Kidney (tissue), 14 donors: Measurements from ENCODE around the gene NECTIN1. TPM values are rescaled to one million over a fixed set of nuclear protein-coding genes. Genes with fewer than 3 reads are reported as not detected.

Source experiments
- DNase-seq, 5 donors: peaks; one replicate each; pipeline ENCODE4 v3.0.0-alpha.2; 2013 to 2020
- FAIRE-seq: peaks from 2 replicates; lab custom pipeline; 2012; peaks lifted over from hg19 to GRCh38; lab: Jason Lieb, UNC
- H3K27ac ChIP-seq, 2 donors: one replicate each; pipeline ENCODE4 v1.7.0; 2013; ENCODE audit warnings: low read depth in 2 of 2, low read length in 2 of 2, inconsistent platforms in 1 of 2
- H3K27me3 ChIP-seq: one replicate; pipeline ENCODE4 v1.7.1; 2013; ENCODE audit warnings: low read length, inconsistent platforms; ENCODE audit not compliant: control insufficient read depth, insufficient read depth
- H3K36me3 ChIP-seq, 3 donors: one replicate each; pipeline versions ENCODE4 v1.7.0 to v1.7.1; 2013; ENCODE audit warnings: low read length in 3 of 3, control low read depth in 1 of 3, inconsistent platforms in 1 of 3; ENCODE audit not compliant: insufficient read depth in 3 of 3, control insufficient read depth in 2 of 3
- H3K4me1 ChIP-seq, 3 donors: one replicate each; pipeline versions ENCODE4 v1.7.0 to v1.7.1; 2013; ENCODE audit warnings: low read length in 3 of 3, inconsistent platforms in 1 of 3, low read depth in 1 of 3; ENCODE audit not compliant: control insufficient read depth in 2 of 3, insufficient read depth in 2 of 3
- H3K4me3 ChIP-seq, 3 donors: one replicate each; pipeline versions ENCODE4 v1.7.0 to v1.8.1; 2013; ENCODE audit warnings: low read length in 3 of 3, control low read depth in 1 of 3, inconsistent platforms in 1 of 3
- H3K9ac ChIP-seq, 3 donors: one replicate each; pipeline versions ENCODE4 v1.7.0 to v1.7.1; 2013; ENCODE audit warnings: low read length in 3 of 3, control low read depth in 1 of 3, inconsistent platforms in 1 of 3
- H3K9me3 ChIP-seq, 3 donors: one replicate each; pipeline versions ENCODE4 v1.7.0 to v1.7.1; 2013; ENCODE audit warnings: low read length in 3 of 3, control low read depth in 1 of 3, inconsistent platforms in 1 of 3; ENCODE audit not compliant: control insufficient read depth in 2 of 3, insufficient read depth in 1 of 3
- CTCF ChIP-seq: IDR thresholded peaks from 3 replicates; pipeline ENCODE4 v1.5.1; 2012; ENCODE audit warnings: mild to moderate bottlenecking, moderate library complexity, borderline replicate concordance; ENCODE audit not compliant: insufficient read depth; ENCODE audit errors: extremely low read depth
- intact Hi-C: fragments of 100-400 bp; cut with DNase I; formaldehyde crosslinking; loops from one replicate; pipeline ENCODE4 v1.11.1; 2022
- polyA plus RNA-seq: library from polyadenylated mRNA; stranded (reverse); fragments of 350-450 nt; fragmentation: Illumina TruSeq; extraction: RNeasy Lipid Tissue Mini Kit (QIAGEN cat#74804); gene quantifications from one replicate; pipeline ENCODE4 v1.2.3, GENCODE V29; 2014; ENCODE audit warnings: low read depth, low replicate concordance; ENCODE audit not compliant: insufficient read depth
- total RNA-seq: library from RNA; stranded (reverse); fragmentation: NEBNext Ultra II Directional; extraction: Animal tissue kit (Norgen Biotek cat#: 25700); gene quantifications from one replicate; pipeline ENCODE4 v1.2.1, GENCODE V29; 2021
- donor health status: control.
- donor health status: control.
- donor health status: control.
- donor health status: control.
- donor health status: control.
- donor health status: DM: yes; HTN: yes; CAD: no.
- donor health status: Normal renal cell carcinoma (clear cell type).

The NECTIN1 gene
- total and polyA plus RNA-seq, 2 donors from 2014 or later: 6.0 to 13.2 TPM

- H3K27ac ChIP-seq: no peak overlapping the region
- H3K9me3 ChIP-seq: no peaks in the 10 kb centered on the region
- DNase-seq (no peak), FAIRE-seq (no peak)
- H3K27me3 ChIP-seq: no peaks in the 10 kb centered on the region
- H3K4me3 ChIP-seq: no peak overlapping the region
- no peak overlapping the region for H3K9ac ChIP-seq
- no peak for TF ChIP-seq CTCF
- intact Hi-C loops: no loop called here
- peaks cover 6 to 20% (median 14%) of the 10 kb centered on the region in 3 donors for H3K4me1 ChIP-seq
- no peaks in the 10 kb centered on the region for H3K36me3 ChIP-seq
Measured at GRCh38 chr11:119711476-119711875, 17.5 kb downstream of the NECTIN1 start.

GRCh38 chr11:119710417-119710816, 18.6 kb downstream of the NECTIN1 start:
- FAIRE-seq: no peak
- TF ChIP-seq CTCF: no peak
- Histone ChIP-seq H3K9ac (no peak overlapping the region), H3K27ac (no peak overlapping the region), H3K4me3 (no peak overlapping the region), H3K9me3 (no peaks in the 10 kb centered on the region), H3K4me1 (peaks cover 6 to 14% (median 13%) of the 10 kb centered on the region in 3 donors), H3K27me3 (no peaks in the 10 kb centered on the region), H3K36me3 (no peaks in the 10 kb centered on the region)
- DNase-seq: no peak
- intact Hi-C loops: no loop called here

- H3K27me3 ChIP-seq: no peaks in the 10 kb centered on the region
- peaks cover 6 to 14% (median 13%) of the 10 kb centered on the region in 3 donors for H3K4me1 ChIP-seq
- FAIRE-seq (no peak), DNase-seq (peak in 4 of 5 donors; percentile 89 to 99 (median 94))
- no peak overlapping the region for H3K4me3 ChIP-seq
- TF ChIP-seq CTCF: no peak
- H3K9ac ChIP-seq: no peak overlapping the region
- H3K27ac ChIP-seq: no peak overlapping the region
- intact Hi-C loops: no loop called here
- no peaks in the 10 kb centered on the region for H3K9me3 ChIP-seq
- no peaks in the 10 kb centered on the region for H3K36me3 ChIP-seq
Measured at GRCh38 chr11:119709638-119710346, 19.2 kb downstream of the NECTIN1 start.

GRCh38 chr11:119709171-119709570, 19.8 kb downstream of the NECTIN1 start:
- peaks cover 6 to 14% (median 10%) of the 10 kb centered on the region in 3 donors for H3K4me1 ChIP-seq
- TF ChIP-seq CTCF: no peak
- intact Hi-C loops: no loop called here
- no peak overlapping the region for H3K4me3 ChIP-seq
- FAIRE-seq (no peak), DNase-seq (no peak)
- H3K27ac ChIP-seq: no peak overlapping the region
- H3K36me3 ChIP-seq: no peaks in the 10 kb centered on the region
- no peaks in the 10 kb centered on the region for H3K9me3 ChIP-seq
- H3K9ac ChIP-seq: no peak overlapping the region
- no peaks in the 10 kb centered on the region for H3K27me3 ChIP-seq
